Stomach (tissue), 9 donors: ENCODE results near the gene THSD7A. TPM values are rescaled to one million over a fixed set of nuclear protein-coding genes. Genes with fewer than 3 reads are reported as not detected.
"Not testable (repeated sequence)": the region's sequence is repeated elsewhere in the genome, so short reads cannot be mapped to it uniquely, and the experiment has no call there.

ENCODE experiments used
- DNase-seq, 2 donors: peaks; one replicate each; pipeline versions ENCODE4 v3.0.0 to v3.0.0-alpha.2; 2013 to 2019
- H3K27ac ChIP-seq, 5 donors: fragments of 200-600 bp in 4 of 5; sonication (generic) in 4 of 5; one replicate each; pipeline ENCODE4 v1.5.1; 2013 to 2019; ENCODE audit warnings: mild to moderate bottlenecking in 1 of 5, moderate library complexity in 1 of 5
- H3K27me3 ChIP-seq, 3 donors: fragments of 200-600 bp; sonication (generic); one replicate each; pipeline ENCODE4 v1.5.1; 2017 to 2019; ENCODE audit warnings: mixed run types in 1 of 3
- H3K36me3 ChIP-seq, 4 donors: fragments of 200-600 bp; sonication (generic); 1 replicate in 3 of 4; 2 replicates in 1 of 4; pipeline ENCODE4 v1.5.1; 2016 to 2019
- H3K4me1 ChIP-seq, 4 donors: fragments of 200-600 bp; sonication (generic); one replicate each; pipeline ENCODE4 v1.5.1; 2016 to 2019
- H3K4me3 ChIP-seq, 4 donors: fragments of 200-600 bp; sonication (generic) in 3 of 4; one replicate each; pipeline ENCODE4 v1.5.1; 2016 to 2019; ENCODE audit warnings: mild to moderate bottlenecking in 1 of 4
- H3K9me3 ChIP-seq, 4 donors: fragments of 200-600 bp; sonication (generic); one replicate each; pipeline ENCODE4 v1.5.1; 2016 to 2019
- CTCF ChIP-seq, 7 experiments: fragments of 450-650 bp in 4 of 7; fragments of 200-600 bp in 3 of 7; sonication (generic) in 3 of 7; IDR thresholded peaks; one replicate each; pipeline ENCODE4 v1.5.1; 2016 to 2019; ENCODE audit warnings: antibody characterized with exemption in 7 of 7, control low read depth in 2 of 7, mild to moderate bottlenecking in 1 of 7
- EP300 ChIP-seq: sonication (generic); formaldehyde crosslinking; IDR thresholded peaks from one replicate; pipeline ENCODE4 v1.6.1; 2017; ENCODE audit warnings: antibody characterized with exemption
- POLR2A ChIP-seq, 4 donors: fragments of 450-650 bp; IDR thresholded peaks; one replicate each; pipeline ENCODE4 v1.6.1; 2016; ENCODE audit warnings: antibody characterized with exemption in 4 of 4, control low read depth in 2 of 4, mild to moderate bottlenecking in 1 of 4, moderate library complexity in 1 of 4
- POLR2AphosphoS5 ChIP-seq, 3 donors: sonication (generic); formaldehyde crosslinking; IDR thresholded peaks; one replicate each; pipeline ENCODE4 v1.6.1; 2016; ENCODE audit warnings: antibody characterized with exemption in 3 of 3
- WGBS, 5 donors: extraction: QIAGEN DNeasy Blood & Tissue Kit in 3 of 5; methylation state at CpG; one replicate each; pipeline versions ENCODE4 v1.1.5 to v1.1.7; 2013 to 2018; 5-methylcytosine and 5-hydroxymethylcytosine counted together
- intact Hi-C: fragments of 100-400 bp; cut with DNase I; formaldehyde crosslinking; loops from one replicate; pipeline ENCODE4 v1.15.1; 2023; ENCODE audit warnings: low total_unique reads
- polyA plus RNA-seq, 3 donors: library from polyadenylated mRNA; stranded (reverse); fragments of 200-250 nt; gene quantifications; one replicate each; pipeline ENCODE4 v1.2.3, GENCODE V29; 2013
- total RNA-seq, 5 donors: library from RNA; depleted of rRNA; stranded (reverse); fragments of >200 nt; gene quantifications; one replicate each; pipeline versions ENCODE4 v1.1.0 to v1.2.3, GENCODE V29; 2014 to 2016
- donor health status: healthy with polysubstance abuse.
- donor health status: Bipolar disorder and iron deficiency.
- donor health status: healthy.

THSD7A gene
- total and polyA plus RNA-seq, 8 donors, result 0.06 to 13.2 (median 0.46) TPM; not detected in 1

GRCh38 chr7:11527707-11528106 is 304.3 kb downstream of the THSD7A start:
- Histone ChIP-seq H3K27me3 (no peaks in the 10 kb centered on the region), H3K4me3 (no peak overlapping the region), H3K36me3 (no peaks in the 10 kb centered on the region), H3K9me3 (peaks cover 0 to 3% (median 0%) of the 10 kb centered on the region in 4 donors), H3K27ac (no peak overlapping the region), H3K4me1 (no peaks in the 10 kb centered on the region)
- WGBS, 5 donors, result 67 to 96% (median 80%) methylated on average over 2 of the region's 2 CpGs
- TF ChIP-seq EP300, result no peak
- no peak for TF ChIP-seq POLR2AphosphoS5 (IDR thresholded peaks at IDR 0.05)
- no peak for TF ChIP-seq POLR2A (IDR thresholded peaks at IDR 0.05)
- no peak for TF ChIP-seq CTCF (IDR thresholded peaks at IDR 0.05)
- no peak for DNase-seq
- intact Hi-C loops, result no loop called here

- no peaks in the 10 kb centered on the region for H3K4me1 ChIP-seq
- DNase-seq, result no peak
- TF ChIP-seq EP300, result no peak
- TF ChIP-seq CTCF (IDR thresholded peaks at IDR 0.05), result no peak
- TF ChIP-seq POLR2AphosphoS5 (IDR thresholded peaks at IDR 0.05), result no peak
- TF ChIP-seq POLR2A (IDR thresholded peaks at IDR 0.05), result no peak
- H3K36me3 ChIP-seq, result no peaks in the 10 kb centered on the region
- intact Hi-C loops, result no loop called here
- H3K9me3 ChIP-seq, result peaks cover 0 to 3% (median 0%) of the 10 kb centered on the region in 4 donors
- WGBS, 5 donors, result 74 to 81% (median 76%) methylated on average over 5 of the region's 5 CpGs
- no peaks in the 10 kb centered on the region for H3K27me3 ChIP-seq
- H3K27ac ChIP-seq, result no peak overlapping the region
- no peak overlapping the region for H3K4me3 ChIP-seq
Measured at GRCh38 chr7:11524476-11525397, 307.3 kb downstream of the THSD7A start.

- H3K4me1 ChIP-seq, H3K27ac ChIP-seq, H3K36me3 ChIP-seq, H3K4me3 ChIP-seq, H3K27me3 ChIP-seq, H3K9me3 ChIP-seq, intact Hi-C loops, DNase-seq: not testable (repeated sequence)
- 34 to 79% (median 75%) methylated on average over 2 of the region's 2 CpGs for WGBS, 5 donors
Measured at GRCh38 chr7:11521964-11522499, 310.0 kb downstream of the THSD7A start.

- DNase-seq, result no peak
- 59 to 96% (median 73%) methylated on average over 1 of the region's 1 CpG for WGBS, 5 donors
- intact Hi-C loops, result no loop called here
Measured at GRCh38 chr7:11517853-11518252, 314.1 kb downstream of the THSD7A start.

More at GRCh38 chr7:11517853-11518252, 314.1 kb downstream of the THSD7A start:
- no peaks in the 10 kb centered on the region for H3K4me1 ChIP-seq
- H3K36me3 ChIP-seq, result no peaks in the 10 kb centered on the region
- H3K4me3 ChIP-seq, result no peak overlapping the region
- H3K27me3 ChIP-seq, result no peaks in the 10 kb centered on the region
- TF ChIP-seq CTCF (IDR thresholded peaks at IDR 0.05) (no peak), POLR2AphosphoS5 (IDR thresholded peaks at IDR 0.05) (no peak), POLR2A (IDR thresholded peaks at IDR 0.05) (no peak), EP300 (no peak)
- H3K9me3 ChIP-seq, result no peaks in the 10 kb centered on the region
- no peak overlapping the region for H3K27ac ChIP-seq
